PC-9 (cell line): ENCODE measurements around the gene SFI1. TPM values are rescaled to one million over a fixed set of nuclear protein-coding genes. Genes with fewer than 3 reads are reported as not detected.

Source experiments
- BruUV-seq: library from RNA; stranded (reverse); fragments of 400-500 nt; replicated peaks from 2 replicates; lab custom pipeline; 2021; lab: Mats Ljungman, UMichigan
- CTCF ChIA-PET: fragments of 300-600 bp; sonication (Branson Sonifier 250); formaldehyde crosslinking; loops from one replicate; lab custom pipeline; 2022; ENCODE audit warnings: antibody characterized with exemption; lab: Charles Lee
- POLR2A ChIA-PET: fragments of 300-600 bp; sonication (Branson Sonifier 250); formaldehyde crosslinking; loops from one replicate; lab custom pipeline; 2022; ENCODE audit warnings: antibody characterized with exemption; ENCODE audit not compliant: unreplicated experiment; lab: Charles Lee
- DNase-seq, 2 experiments: peaks; one replicate each; pipeline versions ENCODE4 v3.0.0 to v3.0.0-alpha.2; 2015 to 2022; ENCODE audit warnings: mixed read lengths in 1 of 2
- H2AFZ ChIP-seq: fragments of 200-600 bp; sonication (generic); 2 replicates; pipeline ENCODE4 v1.8.1; 2017; ENCODE audit warnings: antibody characterized with exemption
- H3F3A ChIP-seq: fragments of 200-600 bp; sonication (generic); 2 replicates; pipeline ENCODE4 v1.8.1; 2017; ENCODE audit warnings: antibody characterized with exemption, mild to moderate bottlenecking, low read depth; ENCODE audit not compliant: insufficient read depth
- H3K27ac ChIP-seq: fragments of 200-600 bp; sonication (generic); 2 replicates; pipeline ENCODE4 v1.6.1; 2016; ENCODE audit warnings: mixed run types
- H3K27me3 ChIP-seq: fragments of 200-600 bp; sonication (generic); 2 replicates; pipeline ENCODE4 v1.6.1; 2016; ENCODE audit warnings: low read depth, mixed run types; ENCODE audit not compliant: insufficient read depth
- H3K36me3 ChIP-seq: fragments of 200-600 bp; sonication (generic); 2 replicates; pipeline ENCODE4 v1.6.1; 2016; ENCODE audit warnings: low read depth, mixed run types
- H3K4me1 ChIP-seq: fragments of 200-600 bp; sonication (generic); replicated peaks from 2 replicates; pipeline ENCODE4 v1.6.1; 2016; ENCODE audit warnings: mixed run types; ENCODE audit not compliant: insufficient read depth
- H3K4me2 ChIP-seq: fragments of 200-600 bp; sonication (generic); 2 replicates; pipeline ENCODE4 v1.6.1; 2017; ENCODE audit warnings: mixed run types
- H3K4me3 ChIP-seq: fragments of 200-600 bp; sonication (generic); 2 replicates; pipeline ENCODE4 v1.6.1; 2016; ENCODE audit warnings: mixed run types
- H3K79me2 ChIP-seq: fragments of 200-600 bp; sonication (generic); 2 replicates; pipeline ENCODE4 v1.6.1; 2017; ENCODE audit warnings: low read depth, mixed run types
- H3K9me2 ChIP-seq: fragments of 200-600 bp; sonication (generic); 2 replicates; pipeline ENCODE4 v1.8.1; 2017; ENCODE audit warnings: mild to moderate bottlenecking; ENCODE audit not compliant: insufficient read depth
- H3K9me3 ChIP-seq: fragments of 200-600 bp; sonication (generic); 2 replicates; pipeline ENCODE4 v1.8.1; 2016; ENCODE audit warnings: low read depth; ENCODE audit not compliant: insufficient read depth
- H4K20me1 ChIP-seq: fragments of 200-600 bp; sonication (generic); 2 replicates; pipeline ENCODE4 v1.8.1; 2017; ENCODE audit not compliant: insufficient read depth
- EZH2 ChIP-seq: fragments of 200-600 bp; sonication (generic); IDR thresholded peaks from 2 replicates; pipeline ENCODE4 v1.8.0; 2017; ENCODE audit warnings: antibody characterized with exemption, low read depth
- intact Hi-C: fragments of 100-400 bp; cut with micrococcal nuclease; formaldehyde crosslinking; loops from one replicate; pipeline ENCODE4 v1.10.0; 2022; ENCODE audit not compliant: unreplicated experiment
- total RNA-seq: library from RNA; stranded (reverse); gene quantifications from 2 replicates; pipeline ENCODE4 v1.2.3, GENCODE V29; 2021
- TF ChIP-seq, protein P1 (sequence below): fragments of 200-600 bp; sonication (generic); conservative IDR thresholded peaks from 2 replicates; pipeline ENCODE4 v1.6.1; 2017; ENCODE audit warnings: mixed run types, antibody characterized with exemption, mild to moderate bottlenecking, moderate library complexity

The SFI1 gene
- total RNA-seq, 1 experiment from 2014 or later, result 57.9 TPM

GRCh38 chr22:31461699-31462098 is 34.6 kb upstream of the SFI1 start:
- Histone ChIP-seq H3K9me3 (no peaks in the 10 kb centered on the region), H3K9me2 (0 out of 2 replicates have a peak, but pooled peaks cover 5% of the 10 kb centered on the region), H3K79me2 (peaks cover 5% of the 10 kb centered on the region; the same call in 1 of the 2 replicates), H3K27ac (no peak overlapping the region), H3K4me1 (no peaks in the 10 kb centered on the region), H3K36me3 (peaks cover 11% of the 10 kb centered on the region), H2AFZ (no peak overlapping the region), H3F3A (peaks cover 12% of the 10 kb centered on the region; the same call in 1 of the 2 replicates), H3K27me3 (no peaks in the 10 kb centered on the region), H3K4me2 (no peak overlapping the region), H4K20me1 (no peaks in the 10 kb centered on the region; the same call in 1 of the 2 replicates), H3K4me3 (no peak overlapping the region)
- intact Hi-C loops, result no loop called here
- ChIA-PET CTCF (interaction anchor here (0.7 kb wide), 1 partner anchor 19 kb away, joined by 3 read pairs; no protein-coding TSS in a partner anchor), POLR2A (no interaction called here)
- no peak for TF ChIP-seq EZH2
- TF ChIP-seq, protein P1, sequence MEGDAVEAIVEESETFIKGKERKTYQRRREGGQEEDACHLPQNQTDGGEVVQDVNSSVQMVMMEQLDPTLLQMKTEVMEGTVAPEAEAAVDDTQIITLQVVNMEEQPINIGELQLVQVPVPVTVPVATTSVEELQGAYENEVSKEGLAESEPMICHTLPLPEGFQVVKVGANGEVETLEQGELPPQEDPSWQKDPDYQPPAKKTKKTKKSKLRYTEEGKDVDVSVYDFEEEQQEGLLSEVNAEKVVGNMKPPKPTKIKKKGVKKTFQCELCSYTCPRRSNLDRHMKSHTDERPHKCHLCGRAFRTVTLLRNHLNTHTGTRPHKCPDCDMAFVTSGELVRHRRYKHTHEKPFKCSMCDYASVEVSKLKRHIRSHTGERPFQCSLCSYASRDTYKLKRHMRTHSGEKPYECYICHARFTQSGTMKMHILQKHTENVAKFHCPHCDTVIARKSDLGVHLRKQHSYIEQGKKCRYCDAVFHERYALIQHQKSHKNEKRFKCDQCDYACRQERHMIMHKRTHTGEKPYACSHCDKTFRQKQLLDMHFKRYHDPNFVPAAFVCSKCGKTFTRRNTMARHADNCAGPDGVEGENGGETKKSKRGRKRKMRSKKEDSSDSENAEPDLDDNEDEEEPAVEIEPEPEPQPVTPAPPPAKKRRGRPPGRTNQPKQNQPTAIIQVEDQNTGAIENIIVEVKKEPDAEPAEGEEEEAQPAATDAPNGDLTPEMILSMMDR, result no peak
- no TSS peak for BruUV-seq
- DNase-seq, result no peak

- Histone ChIP-seq H3K79me2 (peaks cover 5% of the 10 kb centered on the region; the same call in 1 of the 2 replicates), H4K20me1 (no peaks in the 10 kb centered on the region; the same call in 1 of the 2 replicates), H3F3A (peaks cover 14% of the 10 kb centered on the region; the same call in 1 of the 2 replicates), H3K4me1 (no peaks in the 10 kb centered on the region), H3K4me2 (no peak overlapping the region), H3K9me2 (0 out of 2 replicates have a peak, but pooled peaks cover 5% of the 10 kb centered on the region), H3K4me3 (no peak overlapping the region), H2AFZ (no peak overlapping the region), H3K27me3 (no peaks in the 10 kb centered on the region), H3K9me3 (no peaks in the 10 kb centered on the region), H3K36me3 (peaks cover 15% of the 10 kb centered on the region), H3K27ac (no peak overlapping the region)
- no peak for DNase-seq
- intact Hi-C loops, result no loop called here
- no TSS peak for BruUV-seq
- TF ChIP-seq, protein P1, result no peak
- no peak for TF ChIP-seq EZH2
- ChIA-PET CTCF (no interaction called here), POLR2A (no interaction called here)
Observed at GRCh38 chr22:31465307-31465706, 31.0 kb upstream of the SFI1 start.

DNA sequence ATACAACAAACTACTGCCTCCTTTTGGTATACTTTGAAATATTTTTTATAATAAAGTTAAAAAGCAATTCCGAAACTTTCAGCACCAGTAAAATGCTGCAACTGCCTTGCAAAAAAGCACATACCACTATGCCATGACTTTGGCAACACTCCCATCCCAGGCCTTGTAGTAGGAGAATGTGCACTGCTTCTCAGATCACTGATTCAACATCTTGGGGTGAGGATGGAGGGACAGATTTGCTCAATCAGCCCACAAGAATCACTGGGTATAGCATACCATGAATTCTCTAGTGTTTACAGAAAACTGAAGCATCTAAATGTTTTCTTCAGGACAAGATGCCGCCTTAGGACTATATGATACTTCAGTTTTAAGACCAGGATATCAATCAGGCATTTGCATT is 21.6 kb upstream of the SFI1 start:
- ChIA-PET CTCF (no interaction called here), POLR2A (no interaction called here)
- Histone ChIP-seq H3F3A (no peaks in the 10 kb centered on the region), H3K27me3 (no peaks in the 10 kb centered on the region), H4K20me1 (peaks cover 37% of the 10 kb centered on the region), H3K79me2 (peaks cover 5% of the 10 kb centered on the region; the same call in 1 of the 2 replicates), H3K27ac (no peak overlapping the region), H3K4me1 (no peaks in the 10 kb centered on the region), H2AFZ (no peak overlapping the region), H3K9me2 (no peaks in the 10 kb centered on the region), H3K4me2 (no peak overlapping the region), H3K36me3 (peaks cover 7% of the 10 kb centered on the region; the same call in 1 of the 2 replicates), H3K4me3 (no peak overlapping the region), H3K9me3 (no peaks in the 10 kb centered on the region)
- BruUV-seq, result no TSS peak
- intact Hi-C loops, result no loop called here
- TF ChIP-seq EZH2, result no peak
- TF ChIP-seq, protein P1, result no peak
- DNase-seq, result no peak
